Measurements from ENCODE around the gene GLMN.

GRCh38 chr1:92323473-92324453, 25.0 kb upstream of the GLMN start:
- TF ChIP-seq CTCF (IDR thresholded peaks at IDR 0.05 in 8 of 11, conservative IDR thresholded peaks at IDR 0.05 in 3 of 11) (no peak), POLR2A (IDR thresholded peaks at IDR 0.05) (no peak), POLR2AphosphoS5 (IDR thresholded peaks at IDR 0.05) (no peak)
